HEK293T (cell line): ENCODE data around the gene ETV6.

Source experiments
- BHLHE40 ChIP-seq: fragments of 450-650 bp; IDR thresholded peaks from 2 replicates; pipeline ENCODE4 v1.6.1; 2016; ENCODE audit warnings: mild to moderate bottlenecking, moderate library complexity, borderline replicate concordance
- FOXA1 ChIP-seq: fragments of 450-650 bp; IDR thresholded peaks from 2 replicates; pipeline ENCODE4 v1.6.1; 2016; ENCODE audit warnings: mild to moderate bottlenecking
- FOXK2 ChIP-seq: fragments of 450-650 bp; IDR thresholded peaks from 2 replicates; pipeline ENCODE4 v1.6.1; 2016; ENCODE audit warnings: mild to moderate bottlenecking
- FOXM1 ChIP-seq: fragments of 450-650 bp; IDR thresholded peaks from 2 replicates; pipeline ENCODE4 v1.6.1; 2017; ENCODE audit warnings: mild to moderate bottlenecking, borderline replicate concordance
- L3MBTL2 ChIP-seq: fragments of 450-650 bp; conservative IDR thresholded peaks from 2 replicates; pipeline ENCODE4 v1.6.1; 2016; ENCODE audit warnings: mild to moderate bottlenecking
- NFRKB ChIP-seq: fragments of 450-650 bp; IDR thresholded peaks from 2 replicates; pipeline ENCODE4 v1.6.1; 2016; ENCODE audit warnings: mild to moderate bottlenecking, moderate library complexity
- PKNOX1 ChIP-seq: fragments of 450-650 bp; IDR thresholded peaks from 2 replicates; pipeline ENCODE4 v1.6.1; 2016
- SP1 ChIP-seq: fragments of 450-650 bp; IDR thresholded peaks from 2 replicates; pipeline ENCODE4 v1.6.1; 2017
- TARDBP ChIP-seq: fragments of 450-650 bp; IDR thresholded peaks from 2 replicates; pipeline ENCODE4 v1.6.1; 2016

GRCh38 chr12:11709513-11709912, 60.0 kb downstream of the ETV6 start:
- no peak for TF ChIP-seq FOXM1
- no peak for TF ChIP-seq NFRKB
- TF ChIP-seq FOXK2 = no peak
- TF ChIP-seq BHLHE40 = no peak
- no peak for TF ChIP-seq TARDBP
- no peak for TF ChIP-seq SP1
- no peak for TF ChIP-seq FOXA1
- no peak for TF ChIP-seq PKNOX1
- no peak for TF ChIP-seq L3MBTL2
